SK-N-SH (cell line): ENCODE results near the gene NCKAP5. TPM values are rescaled to one million over a fixed set of nuclear protein-coding genes. Genes with fewer than 3 reads are reported as not detected.

Source experiments
- CTCF ChIA-PET: fragments of 300-600, 350-600 bp; formaldehyde crosslinking; extraction: SDS; loops from one replicate; lab custom pipeline; 2021; lab: Yijun Ruan, JAX
- POLR2A ChIA-PET: fragments of 350-600 bp; sonication (Branson Sonifier 250); formaldehyde crosslinking; extraction: SDS; loops from one replicate; lab custom pipeline; 2020; ENCODE audit warnings: antibody characterized with exemption, inconsistent platforms; lab: Yijun Ruan, JAX
- DNase-seq: peaks from one replicate; pipeline ENCODE4 v3.0.0; 2012
- H2AFZ ChIP-seq: fragments of 200-600 bp; sonication (generic); 2 replicates; pipeline ENCODE4 v1.8.1; 2016; ENCODE audit warnings: antibody characterized with exemption, mild to moderate bottlenecking, low read depth
- H3F3A ChIP-seq: fragments of 200-600 bp; sonication (generic); replicated peaks from 2 replicates; pipeline ENCODE3; 2016; ENCODE audit warnings: antibody characterized with exemption, mild to moderate bottlenecking; ENCODE audit not compliant: insufficient read depth
- H3K27ac ChIP-seq, 2 experiments: fragments of 200-500 bp in 1 of 2; fragments of 200-600 bp in 1 of 2; sonication (Bioruptor generic) in 1 of 2; sonication (generic), shearing (Covaris generic) in 1 of 2; 2 replicates each; pipeline versions ENCODE4 v1.5.1 to v1.6.1; 2014 to 2016; ENCODE audit warnings: low read depth in 2 of 2, inconsistent platforms in 1 of 2, low read length in 1 of 2, mild to moderate bottlenecking in 1 of 2, mixed read lengths in 1 of 2
- H3K27me3 ChIP-seq: fragments of 200-600 bp; sonication (generic), shearing (Covaris generic); 2 replicates; pipeline ENCODE4 v1.6.1; 2016; ENCODE audit warnings: mixed run types; ENCODE audit not compliant: insufficient read depth
- H3K36me3 ChIP-seq, 2 experiments: fragments of 200-500 bp in 1 of 2; fragments of 200-600 bp in 1 of 2; sonication (Bioruptor generic) in 1 of 2; sonication (generic) in 1 of 2; replicated peaks in 1 of 2; 2 replicates each; pipeline versions ENCODE3 to v1.5.1; 2014 to 2016; ENCODE audit warnings: low read length in 1 of 2, mild to moderate bottlenecking in 1 of 2; ENCODE audit not compliant: insufficient read depth in 2 of 2, control insufficient read depth in 1 of 2
- H3K4me1 ChIP-seq, 2 experiments: fragments of 200-500 bp in 1 of 2; fragments of 200-600 bp in 1 of 2; sonication (Bioruptor generic) in 1 of 2; sonication (generic), shearing (Covaris generic) in 1 of 2; 2 replicates each; pipeline versions ENCODE4 v1.5.1 to v1.6.1; 2014 to 2016; ENCODE audit warnings: low read depth in 1 of 2, low read length in 1 of 2, mixed run types in 1 of 2; ENCODE audit not compliant: insufficient read depth in 2 of 2, control insufficient read depth in 1 of 2
- H3K4me2 ChIP-seq: fragments of 200-600 bp; sonication (generic), shearing (Covaris generic); 2 replicates; pipeline ENCODE4 v1.6.1; 2017; ENCODE audit warnings: mixed run types
- H3K4me3 ChIP-seq, 2 experiments: fragments of 200-500 bp in 1 of 2; fragments of 200-600 bp in 1 of 2; sonication (Bioruptor generic) in 1 of 2; sonication (generic), shearing (Covaris generic) in 1 of 2; 2 replicates each; pipeline versions ENCODE4 v1.5.1 to v1.8.1; 2014 to 2016; ENCODE audit warnings: low read depth in 2 of 2, inconsistent platforms in 1 of 2, low read length in 1 of 2, mild to moderate bottlenecking in 1 of 2, mixed read lengths in 1 of 2, moderate library complexity in 1 of 2
- H3K79me2 ChIP-seq: fragments of 200-600 bp; sonication (generic); 2 replicates; pipeline ENCODE4 v1.8.1; 2017; ENCODE audit warnings: mild to moderate bottlenecking; ENCODE audit not compliant: insufficient read depth
- H3K9ac ChIP-seq: fragments of 200-600 bp; sonication (generic); 2 replicates; pipeline ENCODE4 v1.6.1; 2017; ENCODE audit warnings: mixed run types
- H3K9me2 ChIP-seq: fragments of 200-600 bp; sonication (generic); 2 replicates; pipeline ENCODE4 v1.6.1; 2017; ENCODE audit warnings: mixed run types
- H3K9me3 ChIP-seq: fragments of 200-600 bp; sonication (generic); 2 replicates; pipeline ENCODE4 v1.6.1; 2017; ENCODE audit warnings: mixed run types, mild to moderate bottlenecking, moderate library complexity
- H4K20me1 ChIP-seq: fragments of 200-600 bp; sonication (generic); 2 replicates; pipeline ENCODE4 v1.6.1; 2017; ENCODE audit warnings: mild to moderate bottlenecking, mixed run types; ENCODE audit not compliant: insufficient read depth
- CTCF ChIP-seq: fragments of 200-600 bp; sonication (generic); IDR thresholded peaks from 2 replicates; pipeline ENCODE4 v1.6.1; 2017; ENCODE audit warnings: antibody characterized with exemption, mild to moderate bottlenecking, moderate library complexity
- EP300 ChIP-seq, 2 experiments: IDR thresholded peaks; 2 replicates each; pipeline versions ENCODE4 v1.4.0 to v1.6.1; 2012; ENCODE audit warnings: borderline replicate concordance in 1 of 2, low read depth in 1 of 2, low read length in 1 of 2
- EZH2phosphoT487 ChIP-seq: fragments of 200-600 bp; sonication (generic); IDR thresholded peaks from 2 replicates; pipeline ENCODE4 v1.6.1; 2017; ENCODE audit warnings: low read depth, mixed run types, mild to moderate bottlenecking, antibody characterized with exemption, moderate library complexity, borderline replicate concordance
- FOXJ3 ChIP-seq: sonication (generic); formaldehyde crosslinking; IDR thresholded peaks from 2 replicates; pipeline ENCODE4 v1.5.1; 2020; ENCODE audit warnings: mild to moderate bottlenecking, missing genetic modification reagents
- GABPA ChIP-seq: IDR thresholded peaks from 2 replicates; pipeline ENCODE4 v1.4.0; 2012; ENCODE audit warnings: low read depth, mild to moderate bottlenecking
- IRF3 ChIP-seq: fragments of 150-350 bp; IDR thresholded peaks from 2 replicates; pipeline ENCODE4 v1.6.1; 2016; ENCODE audit warnings: mild to moderate bottlenecking, low read depth, low read length
- JUND ChIP-seq: IDR thresholded peaks from 2 replicates; pipeline ENCODE4 v1.4.0; 2012
- MAX ChIP-seq: IDR thresholded peaks from 2 replicates; pipeline ENCODE4 v1.4.0; 2012; ENCODE audit warnings: low read depth
- MXI1 ChIP-seq: IDR thresholded peaks from 2 replicates; pipeline ENCODE4 v1.6.1; 2012; ENCODE audit warnings: mild to moderate bottlenecking, low read depth, low read length, improper control_type of control experiment
- NFIC ChIP-seq: IDR thresholded peaks from 2 replicates; pipeline ENCODE4 v1.4.0; 2012; ENCODE audit warnings: borderline replicate concordance
- NRF1 ChIP-seq: IDR thresholded peaks from 2 replicates; pipeline ENCODE4 v1.6.1; 2012; ENCODE audit warnings: low read depth, mild to moderate bottlenecking, low read length
- POLR2AphosphoS5 ChIP-seq: IDR thresholded peaks from 2 replicates; pipeline ENCODE4 v1.6.1; 2012; ENCODE audit warnings: low read depth, low read length
- RAD21 ChIP-seq: IDR thresholded peaks from 2 replicates; pipeline ENCODE4 v1.6.1; 2012; ENCODE audit warnings: mild to moderate bottlenecking, low read length
- RFX5 ChIP-seq: IDR thresholded peaks from 2 replicates; pipeline ENCODE4 v1.6.1; 2012; ENCODE audit warnings: mild to moderate bottlenecking, improper control_type of control experiment, low read length
- SIN3A ChIP-seq: IDR thresholded peaks from 2 replicates; pipeline ENCODE4 v1.6.1; 2012; ENCODE audit warnings: low read depth, mild to moderate bottlenecking, low read length, moderate library complexity, borderline replicate concordance
- TAF1 ChIP-seq: IDR thresholded peaks from 2 replicates; pipeline ENCODE4 v1.6.1; 2012; ENCODE audit warnings: low read depth, mild to moderate bottlenecking, low read length, moderate library complexity, borderline replicate concordance
- TEAD4 ChIP-seq: IDR thresholded peaks from 2 replicates; pipeline ENCODE4 v1.4.0; 2012; ENCODE audit warnings: mild to moderate bottlenecking, borderline replicate concordance; ENCODE audit not compliant: insufficient read depth
- USF1 ChIP-seq: IDR thresholded peaks from 2 replicates; pipeline ENCODE4 v1.4.0; 2012; ENCODE audit warnings: low read depth, borderline replicate concordance
- WGBS: methylation state at CpG from one replicate; pipeline ENCODE4 v1.1.6; 2017; ENCODE audit warnings: low lambda C conversion rate; 5-methylcytosine and 5-hydroxymethylcytosine counted together
- polyA plus RNA-seq, 3 experiments: library from polyadenylated mRNA; depleted of rRNA; stranded (reverse); fragments of >200 nt; gene quantifications; 2 replicates each; pipeline ENCODE4 v1.2.3, GENCODE V29; 2012

The NCKAP5 gene
- polyA plus RNA-seq, 1 of the 3 experiments (the other 2 are of a cell fraction): 0.02 TPM

- TF ChIP-seq IRF3 (no peak), CTCF (no peak), GABPA (no peak), POLR2AphosphoS5 (no peak), NRF1 (no peak), RAD21 (no peak)
Measured at GRCh38 chr2:132790207-132790785, 778.0 kb downstream of the NCKAP5 start (continued).

- WGBS: 78% methylated on average over 2 of the region's 2 CpGs
- CTCF ChIA-PET: no interaction called here
Measured at GRCh38 chr2:132789066-132789465, 779.2 kb downstream of the NCKAP5 start.

GRCh38 chr2:132788310-132788838 is 779.9 kb downstream of the NCKAP5 start:
- H3K79me2 ChIP-seq: no peaks in the 10 kb centered on the region
- ChIA-PET POLR2A (no interaction called here), CTCF (no interaction called here)
- 42% methylated on average over 4 of the region's 4 CpGs for WGBS
- no peak for DNase-seq
- no peaks in the 10 kb centered on the region for H3F3A ChIP-seq
- H3K9me3 ChIP-seq: no peaks in the 10 kb centered on the region
- no peaks in the 10 kb centered on the region for H3K9me2 ChIP-seq
- no peak overlapping the region for H3K9ac ChIP-seq
- H3K4me1 ChIP-seq: no peaks in the 10 kb centered on the region
- no peak overlapping the region for H3K4me3 ChIP-seq
- H3K36me3 ChIP-seq: no peaks in the 10 kb centered on the region
- H3K4me2 ChIP-seq: no peak overlapping the region
- H3K27me3 ChIP-seq: no peaks in the 10 kb centered on the region
- H3K27ac ChIP-seq: no peak overlapping the region
- no peak overlapping the region for H2AFZ ChIP-seq
- no peaks in the 10 kb centered on the region for H4K20me1 ChIP-seq
- no peak for TF ChIP-seq NFIC
- no peak for TF ChIP-seq JUND
- TF ChIP-seq MAX: no peak
- TF ChIP-seq MXI1: no peak
- no peak for TF ChIP-seq TEAD4
- TF ChIP-seq EZH2phosphoT487: no peak
- TF ChIP-seq RFX5: no peak
- no peak for TF ChIP-seq IRF3
- TF ChIP-seq FOXJ3 (CRISPR knock-in tag): no peak
- TF ChIP-seq SIN3A: no peak
- TF ChIP-seq GABPA: no peak

More at GRCh38 chr2:132789066-132789465, 779.2 kb downstream of the NCKAP5 start:
- Histone ChIP-seq H2AFZ (no peak overlapping the region), H3K4me2 (no peak overlapping the region), H3K27ac (no peak overlapping the region), H3K9me3 (no peaks in the 10 kb centered on the region), H3K4me1 (no peaks in the 10 kb centered on the region; a peak in 1 of 4 replicates), H3K9me2 (no peaks in the 10 kb centered on the region), H3F3A (no peaks in the 10 kb centered on the region), H3K4me3 (no peak overlapping the region), H3K36me3 (no peaks in the 10 kb centered on the region), H3K27me3 (no peaks in the 10 kb centered on the region), H3K9ac (no peak overlapping the region), H3K79me2 (no peaks in the 10 kb centered on the region), H4K20me1 (no peaks in the 10 kb centered on the region)
- TF ChIP-seq EP300 (IDR thresholded peaks at IDR 0.05; ENCODE audit: borderline replicate concordance in 1 of 2, low read depth in 1 of 2, low read length in 1 of 2): no peak
- TF ChIP-seq TAF1: no peak
- no peak for TF ChIP-seq USF1
- POLR2A ChIA-PET: no interaction called here
- no peak for DNase-seq
